ENCODE data around the gene CRB1. TPM values are rescaled to one million over a fixed set of nuclear protein-coding genes. Genes with fewer than 3 reads are reported as not detected.

Gene CRB1
- total and polyA plus RNA-seq, 9 of the 15 experiments (the other 6 are each of a cell fraction or from before 2014, with no cell fraction given): 0.04 to 0.10 TPM; not detected in 7

- TF ChIP-seq NFE2L1 (tag; IDR thresholded peaks at IDR 0.05; ENCODE audit: borderline replicate concordance, low read depth): no peak
- no peak for TF ChIP-seq CEBPG (CRISPR knock-in tag; IDR thresholded peaks at IDR 0.05)
- peak; percentile 31 to 86; a peak in 2 of 4 replicates for TF ChIP-seq CEBPG (tag; conservative IDR thresholded peaks at IDR 0.05 in 1 of 2, IDR thresholded peaks at IDR 0.05 in 1 of 2)
- TF ChIP-seq SNAPC5 (CRISPR knock-in tag; IDR thresholded peaks at IDR 0.05): no peak
- no peak for TF ChIP-seq CTBP1 (IDR thresholded peaks at IDR 0.05; ENCODE audit: borderline replicate concordance)
- no peak for TF ChIP-seq ZKSCAN1 (IDR thresholded peaks at IDR 0.05; ENCODE audit: low read depth, low read length)
- TF ChIP-seq UBTF (IDR thresholded peaks at IDR 0.05; ENCODE audit: borderline replicate concordance in 1 of 2, low read depth in 2 of 2, low read length in 2 of 2): no peak
- no peak for TF ChIP-seq ZNF707 (CRISPR knock-in tag; conservative IDR thresholded peaks at IDR 0.05)
- TF ChIP-seq NR2C1 (IDR thresholded peaks at IDR 0.05): no peak
- TF ChIP-seq NR2C1 (tag; IDR thresholded peaks at IDR 0.05): no peak
- TF ChIP-seq ZBTB5 (IDR thresholded peaks at IDR 0.05): no peak
- no peak for TF ChIP-seq SPI1 (IDR thresholded peaks at IDR 0.05; ENCODE audit: borderline replicate concordance, low read depth, low read length)
- no peak for TF ChIP-seq SMAD4 (CRISPR knock-in tag; conservative IDR thresholded peaks at IDR 0.05)
- peak; percentile 22; the same call in 1 of the 2 replicates for TF ChIP-seq TAL1 (IDR thresholded peaks at IDR 0.05)
These were observed 198.8 kb downstream of the CRB1 start (continued) for GRCh38 chr1:197466813-197467212.
